Endothelial cell of umbilical vein (primary cell): ENCODE results near the gene ZRSR2. TPM values are rescaled to one million over a fixed set of nuclear protein-coding genes. Genes with fewer than 3 reads are reported as not detected.

Source experiments
- BruUV-seq: library from RNA; stranded (reverse); fragments of 400-500 nt; replicated peaks from 2 replicates; lab custom pipeline; 2021; lab: Mats Ljungman, UMichigan
- CTCF ChIA-PET: fragments of 300-600, 350-600 bp; sonication (Branson Sonifier 250); formaldehyde crosslinking; loops from one replicate; lab custom pipeline; 2021; ENCODE audit warnings: antibody characterized with exemption, inconsistent platforms; lab: Charles Lee
- POLR2A ChIA-PET: fragments of 300-600, 350-600 bp; sonication (Branson Sonifier 250); formaldehyde crosslinking; loops from one replicate; lab custom pipeline; 2021; ENCODE audit warnings: antibody characterized with exemption, inconsistent platforms; lab: Charles Lee
- DNase-seq: peaks from one replicate; pipeline ENCODE4 v3.0.0-alpha.2; 2011; ENCODE audit warnings: low read depth, low spot score
- FAIRE-seq: peaks from 2 replicates; lab custom pipeline; 2011; peaks lifted over from hg19 to GRCh38; lab: Jason Lieb, UNC
- H2AFZ ChIP-seq: 2 replicates; pipeline ENCODE4 v1.6.0; 2012; ENCODE audit warnings: low read depth, low read length, control low read depth, inconsistent platforms
- H3K27ac ChIP-seq: 2 replicates; pipeline ENCODE4 v1.5.1; 2011; ENCODE audit warnings: low read depth, mild to moderate bottlenecking, control low read depth, low read length, moderate library complexity; ENCODE audit not compliant: insufficient read depth
- H3K27me3 ChIP-seq, 2 experiments: 2 replicates each; pipeline versions ENCODE4 v1.6.0 to v1.6.1; 2011; ENCODE audit warnings: low read length in 2 of 2, mixed read lengths in 1 of 2; ENCODE audit not compliant: control insufficient read depth in 2 of 2, insufficient read depth in 2 of 2
- H3K36me3 ChIP-seq, 2 experiments: 2 replicates in 1 of 2; 3 replicates in 1 of 2; pipeline ENCODE4 v1.5.1; 2011; ENCODE audit warnings: low read length in 2 of 2, mild to moderate bottlenecking in 1 of 2, moderate library complexity in 1 of 2; ENCODE audit not compliant: control insufficient read depth in 2 of 2, insufficient read depth in 2 of 2; ENCODE audit errors: extremely low read depth in 1 of 2
- H3K4me1 ChIP-seq: 3 replicates; pipeline ENCODE4 v1.5.1; 2011; ENCODE audit warnings: mild to moderate bottlenecking, low read length; ENCODE audit not compliant: control insufficient read depth, insufficient read depth; ENCODE audit errors: extremely low read depth
- H3K4me2 ChIP-seq: 2 replicates; pipeline ENCODE4 v1.6.1; 2011; ENCODE audit warnings: low read length, control low read depth, mixed read lengths; ENCODE audit not compliant: insufficient read depth
- H3K4me3 ChIP-seq, 3 experiments: fragments of 200-600 bp in 1 of 3; sonication (generic), shearing (Covaris generic) in 1 of 3; replicated peaks in 1 of 3; 2 replicates each; pipeline ENCODE4 v1.5.1; 2011 to 2016; ENCODE audit warnings: control low read depth in 3 of 3, low read length in 3 of 3, mild to moderate bottlenecking in 2 of 3, inconsistent platforms in 1 of 3, low read depth in 1 of 3, moderate library complexity in 1 of 3; ENCODE audit not compliant: insufficient read depth in 1 of 3
- H3K79me2 ChIP-seq: 2 replicates; pipeline ENCODE4 v1.6.0; 2012; ENCODE audit warnings: low read length, inconsistent platforms; ENCODE audit not compliant: control insufficient read depth, insufficient read depth
- H3K9ac ChIP-seq: replicated peaks from 2 replicates; pipeline ENCODE3; 2011; ENCODE audit warnings: low read length, control low read depth; ENCODE audit not compliant: insufficient read depth; ENCODE audit errors: extremely low read depth
- H3K9me1 ChIP-seq: replicated peaks from 3 replicates; pipeline ENCODE4 v1.6.0; 2011; ENCODE audit warnings: mild to moderate bottlenecking, low read length; ENCODE audit not compliant: control insufficient read depth, insufficient read depth; ENCODE audit errors: extremely low read depth
- H3K9me3 ChIP-seq: replicated peaks from 2 replicates; pipeline ENCODE4 v1.5.1; 2012; ENCODE audit warnings: low read length, inconsistent platforms; ENCODE audit not compliant: control insufficient read depth, insufficient read depth
- H4K20me1 ChIP-seq: replicated peaks from 2 replicates; pipeline ENCODE3; 2011; ENCODE audit warnings: mild to moderate bottlenecking, low read length; ENCODE audit not compliant: control insufficient read depth, insufficient read depth; ENCODE audit errors: extremely low read depth
- EZH2 ChIP-seq: IDR thresholded peaks from 2 replicates; pipeline ENCODE4 v1.6.1; 2012; ENCODE audit warnings: borderline replicate concordance, low read depth, mild to moderate bottlenecking, moderate library complexity, low read length, inconsistent platforms; ENCODE audit not compliant: severe bottlenecking
- FOS ChIP-seq: IDR thresholded peaks from 2 replicates; pipeline ENCODE4 v1.6.1; 2011; ENCODE audit warnings: mild to moderate bottlenecking, low read length, moderate library complexity, borderline replicate concordance; ENCODE audit not compliant: insufficient read depth
- GATA2 ChIP-seq: IDR thresholded peaks from 2 replicates; pipeline ENCODE4 v1.7.0; 2011; ENCODE audit warnings: low read depth, mild to moderate bottlenecking, moderate library complexity, mixed read lengths, low read length; ENCODE audit not compliant: insufficient read length, insufficient read depth
- JUN ChIP-seq: IDR thresholded peaks from 2 replicates; pipeline ENCODE4 v1.6.1; 2011; ENCODE audit warnings: borderline replicate concordance, low read depth; ENCODE audit not compliant: insufficient read length, insufficient read depth
- MYC ChIP-seq: IDR thresholded peaks from one replicate; pipeline ENCODE4 v1.6.1; 2011; ENCODE audit warnings: mild to moderate bottlenecking, low read depth, low read length
- POLR2A ChIP-seq: IDR thresholded peaks from 2 replicates; pipeline ENCODE4 v1.6.1; 2012; ENCODE audit warnings: low read depth, mild to moderate bottlenecking, control low read depth, low read length
- POLR2AphosphoS5 ChIP-seq: IDR thresholded peaks from 2 replicates; pipeline ENCODE4 v1.6.1; 2012; ENCODE audit warnings: low read depth, mild to moderate bottlenecking, control low read depth, low read length, moderate library complexity; ENCODE audit not compliant: insufficient read depth
- dilution Hi-C: fragments of 300-500 bp; cut with MboI; formaldehyde crosslinking; loops from one replicate; pipeline ENCODE4 v1.15.0; 2019; ENCODE audit warnings: low sequenced_read_pairs; ENCODE audit not compliant: extremely low pct_ligation_motif_present
- intact Hi-C: fragments of 100-400 bp; cut with micrococcal nuclease; formaldehyde crosslinking; loops from one replicate; pipeline ENCODE4 v1.10.0; 2022
- polyA plus RNA-seq, 4 experiments: library from polyadenylated mRNA; depleted of rRNA in 3 of 4; stranded (reverse) in 3 of 4; unstranded in 1 of 4; fragments of >200 nt; gene quantifications; 2 replicates each; pipeline versions ENCODE4 v1.2.1 to v1.2.3, GENCODE V29; 2011 to 2012; ENCODE audit warnings: missing spikeins in 1 of 4
- total RNA-seq: library from RNA; stranded (reverse); gene quantifications from 2 replicates; pipeline ENCODE4 v1.2.3, GENCODE V29; 2021
- TF ChIP-seq, protein P1 (sequence below): IDR thresholded peaks from 2 replicates; pipeline ENCODE4 v1.6.1; 2011; ENCODE audit not compliant: insufficient read depth, insufficient read length
- TF ChIP-seq, protein P2 (sequence below), 2 donors: IDR thresholded peaks; 1 replicate in 1 of 2; 2 replicates in 1 of 2; pipeline ENCODE4 v1.5.1; 2011; ENCODE audit warnings: low read length in 2 of 2, mild to moderate bottlenecking in 2 of 2, moderate library complexity in 2 of 2, control low read depth in 1 of 2, inconsistent platforms in 1 of 2, low read depth in 1 of 2; ENCODE audit not compliant: insufficient read depth in 1 of 2; ENCODE audit errors: extremely low read depth in 1 of 2

Gene ZRSR2
- total and polyA plus RNA-seq, 2 donors (not counting 3 experiments of a cell fraction or from before 2014, with no cell fraction given) = 3.3 to 8.1 TPM

DNA sequence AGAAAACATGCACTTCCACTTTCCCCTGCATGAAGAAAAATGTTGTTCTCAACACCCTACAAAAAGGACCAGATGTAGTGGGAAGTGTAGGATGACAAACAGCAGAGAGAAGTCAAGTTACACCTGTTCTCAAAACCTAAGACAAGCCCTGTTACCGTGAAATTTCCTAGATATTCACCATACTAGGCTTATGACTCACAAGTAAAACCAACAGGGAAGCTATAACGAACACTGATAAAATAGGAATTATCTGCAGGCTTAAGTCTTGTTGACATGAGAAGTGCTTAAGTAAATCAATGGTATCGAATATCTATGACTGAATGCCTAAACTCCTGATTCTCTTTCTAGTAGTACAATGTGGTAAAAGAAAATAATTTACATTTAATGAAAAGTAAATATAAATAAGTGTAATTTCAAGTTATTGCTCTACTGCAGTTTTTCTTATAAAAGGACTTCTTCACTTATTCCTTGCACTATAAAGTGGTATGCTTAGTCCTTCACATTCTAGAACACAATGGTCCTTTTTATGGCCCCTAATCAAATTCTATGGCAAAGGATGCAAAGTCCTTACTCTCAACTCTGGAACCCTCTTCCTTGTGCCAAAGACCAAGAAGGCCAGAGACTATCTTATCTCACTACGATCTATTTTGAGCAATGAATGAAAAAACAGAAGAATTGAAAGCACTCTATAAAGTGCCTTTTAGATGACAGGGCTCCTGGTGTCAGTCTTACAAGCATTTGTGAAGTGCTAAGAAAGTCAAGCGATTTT lies 44.7 kb downstream of the ZRSR2 start:
- Histone ChIP-seq H3K4me2 (no peak overlapping the region), H3K36me3 (no peaks in the 10 kb centered on the region), H3K9ac (no peak overlapping the region), H3K9me1 (no peaks in the 10 kb centered on the region), H3K4me3 (no peak overlapping the region), H2AFZ (no peak overlapping the region), H3K27ac (no peak overlapping the region), H3K9me3 (no peaks in the 10 kb centered on the region), H4K20me1 (no peaks in the 10 kb centered on the region), H3K27me3 (no peaks in the 10 kb centered on the region), H3K79me2 (no peaks in the 10 kb centered on the region), H3K4me1 (no peaks in the 10 kb centered on the region)
- TF ChIP-seq EZH2 (no peak), FOS (no peak), POLR2A (no peak), GATA2 (no peak), POLR2AphosphoS5 (no peak), MYC (no peak), JUN (no peak)
- TF ChIP-seq, protein P1, sequence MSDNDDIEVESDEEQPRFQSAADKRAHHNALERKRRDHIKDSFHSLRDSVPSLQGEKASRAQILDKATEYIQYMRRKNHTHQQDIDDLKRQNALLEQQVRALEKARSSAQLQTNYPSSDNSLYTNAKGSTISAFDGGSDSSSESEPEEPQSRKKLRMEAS = no peak
- TF ChIP-seq, protein P2, sequence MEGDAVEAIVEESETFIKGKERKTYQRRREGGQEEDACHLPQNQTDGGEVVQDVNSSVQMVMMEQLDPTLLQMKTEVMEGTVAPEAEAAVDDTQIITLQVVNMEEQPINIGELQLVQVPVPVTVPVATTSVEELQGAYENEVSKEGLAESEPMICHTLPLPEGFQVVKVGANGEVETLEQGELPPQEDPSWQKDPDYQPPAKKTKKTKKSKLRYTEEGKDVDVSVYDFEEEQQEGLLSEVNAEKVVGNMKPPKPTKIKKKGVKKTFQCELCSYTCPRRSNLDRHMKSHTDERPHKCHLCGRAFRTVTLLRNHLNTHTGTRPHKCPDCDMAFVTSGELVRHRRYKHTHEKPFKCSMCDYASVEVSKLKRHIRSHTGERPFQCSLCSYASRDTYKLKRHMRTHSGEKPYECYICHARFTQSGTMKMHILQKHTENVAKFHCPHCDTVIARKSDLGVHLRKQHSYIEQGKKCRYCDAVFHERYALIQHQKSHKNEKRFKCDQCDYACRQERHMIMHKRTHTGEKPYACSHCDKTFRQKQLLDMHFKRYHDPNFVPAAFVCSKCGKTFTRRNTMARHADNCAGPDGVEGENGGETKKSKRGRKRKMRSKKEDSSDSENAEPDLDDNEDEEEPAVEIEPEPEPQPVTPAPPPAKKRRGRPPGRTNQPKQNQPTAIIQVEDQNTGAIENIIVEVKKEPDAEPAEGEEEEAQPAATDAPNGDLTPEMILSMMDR (IDR thresholded peaks at IDR 0.05; ENCODE audit: extremely low read depth in 1 of 2, insufficient read depth in 1 of 2, low read depth in 1 of 2, low read length in 2 of 2) = no peak
- dilution Hi-C loops (no loop called here), intact Hi-C loops (no loop called here)
- FAIRE-seq (no peak), DNase-seq (no peak)
- no TSS peak for BruUV-seq
- ChIA-PET POLR2A (no interaction called here), CTCF (no interaction called here)
